ENCODE measurements around the gene TNFRSF8. TPM values are rescaled to one million over a fixed set of nuclear protein-coding genes. Genes with fewer than 3 reads are reported as not detected.
"Not testable (repeated sequence)": the region's sequence is repeated elsewhere in the genome, so short reads cannot be mapped to it uniquely, and the experiment has no call there.

Gene TNFRSF8
- total RNA-seq, 2 experiments from 2014 or later = 1.5 to 1.8 TPM

- Mint-ChIP-seq H3K4me3 (no peak overlapping the region), H3K36me3 (ENCODE audit: low read depth) (no peaks in the 10 kb centered on the region), H3K27me3 (no peaks in the 10 kb centered on the region), H3K9me3 (no peaks in the 10 kb centered on the region), H3K4me1 (ENCODE audit: low read depth) (peaks cover 7% of the 10 kb centered on the region), H3K27ac (no peak overlapping the region)
- no peak for ATAC-seq
- POLR2A ChIA-PET = interaction anchor here (1.1 to 6.6 kb wide), 4 partner anchors 16 to 130 kb away, joined by 3 to 49 read pairs (median 5); partner anchors contain the start of gene TNFRSF8
- intact Hi-C loops (cut with micrococcal nuclease) = no loop called here
- TF ChIP-seq CTCF (IDR thresholded peaks at IDR 0.05) = no peak
- CTCF ChIA-PET = interaction anchor here (0.8 to 4.6 kb wide), 3 partner anchors 8 to 87 kb away, joined by 3 to 18 read pairs (median 5); no protein-coding TSS in a partner anchor
- no peak for DNase-seq
Measured at GRCh38 chr1:12038356-12039163, 24.5 kb upstream of the TNFRSF8 start.

- Mint-ChIP-seq H3K27ac (no peak overlapping the region), H3K9me3 (no peaks in the 10 kb centered on the region), H3K27me3 (peaks cover 2% of the 10 kb centered on the region), H3K4me1 (ENCODE audit: low read depth) (peaks cover 8% of the 10 kb centered on the region), H3K4me3 (no peak overlapping the region), H3K36me3 (ENCODE audit: low read depth) (no peaks in the 10 kb centered on the region)
- TF ChIP-seq CTCF (IDR thresholded peaks at IDR 0.05) = no peak
- ChIA-PET POLR2A (interaction anchor here (0.5 to 6.6 kb wide), 3 partner anchors 24 to 130 kb away, joined by 3 to 49 read pairs (median 3); partner anchors contain the start of gene TNFRSF8), CTCF (interaction anchor here (0.8 to 4.6 kb wide), 5 partner anchors 8 to 86 kb away, joined by 3 to 18 read pairs (median 3); no protein-coding TSS in a partner anchor)
- intact Hi-C loops (cut with micrococcal nuclease) = no loop called here
- no peak for DNase-seq
- ATAC-seq = no peak
Measured at GRCh38 chr1:12039164-12039525, 24.0 kb upstream of the TNFRSF8 start.

DNA sequence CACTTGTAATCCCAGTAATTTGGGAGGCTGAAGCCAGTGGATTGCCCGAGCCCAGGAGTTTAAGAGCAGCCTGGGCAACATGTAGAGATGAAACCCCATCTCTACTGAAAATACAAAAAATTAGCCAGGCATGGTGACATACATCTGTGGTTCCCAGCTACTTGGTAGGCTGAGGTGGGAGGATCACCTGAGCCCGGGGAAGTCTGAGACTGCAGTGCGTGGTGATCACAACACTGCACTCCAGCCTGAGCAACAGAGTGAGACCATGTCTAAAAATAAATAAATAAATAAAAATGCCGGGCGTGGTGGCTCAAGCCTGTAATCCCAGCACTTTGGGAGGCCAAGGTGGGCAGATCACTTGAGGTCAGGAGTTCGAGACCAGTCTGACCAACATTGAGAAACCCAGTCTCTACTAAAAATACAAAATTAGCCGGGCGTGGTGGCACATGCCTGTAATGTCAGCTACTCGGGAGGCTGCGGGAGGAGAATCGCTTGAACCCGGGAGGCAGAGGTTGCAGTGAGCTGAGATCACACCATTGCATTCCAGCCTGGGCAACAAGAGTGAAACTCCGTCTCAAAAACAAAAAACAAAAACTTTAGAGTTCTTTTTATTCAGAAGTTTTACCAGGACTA lies 23.2 kb upstream of the TNFRSF8 start:
- ATAC-seq; H3K27ac Mint-ChIP-seq; H3K27me3 Mint-ChIP-seq; DNase-seq; intact Hi-C loops (cut with micrococcal nuclease); H3K9me3 Mint-ChIP-seq; H3K4me3 Mint-ChIP-seq; H3K36me3 Mint-ChIP-seq (ENCODE audit: low read depth): not testable (repeated sequence)
- peaks cover 12% of the 10 kb centered on the region for H3K4me1 Mint-ChIP-seq (ENCODE audit: low read depth)
- ChIA-PET POLR2A (interaction anchor here (0.5 to 6.6 kb wide), 3 partner anchors 15 to 131 kb away, joined by 3 to 49 read pairs (median 6); no protein-coding TSS in a partner anchor), CTCF (interaction anchor here (0.6 to 4.6 kb wide), 5 partner anchors 9 to 85 kb away, joined by 3 to 18 read pairs (median 3); no protein-coding TSS in a partner anchor)

GRCh38 chr1:12040457-12041051 lies 22.5 kb upstream of the TNFRSF8 start:
- no peak overlapping the region for H3K27ac Mint-ChIP-seq
- peaks cover 12% of the 10 kb centered on the region for H3K4me1 Mint-ChIP-seq (ENCODE audit: low read depth)
- DNase-seq (peak; percentile 35), ATAC-seq (peak; percentile 81)
- peaks cover 12% of the 10 kb centered on the region for H3K27me3 Mint-ChIP-seq
- CTCF ChIA-PET = interaction anchor here (0.6 to 4.6 kb wide), 4 partner anchors 27 to 84 kb away, joined by 3 to 18 read pairs (median 3); no protein-coding TSS in a partner anchor
- no peak for TF ChIP-seq CTCF (IDR thresholded peaks at IDR 0.05)
- no peaks in the 10 kb centered on the region for H3K9me3 Mint-ChIP-seq
- no peaks in the 10 kb centered on the region for H3K36me3 Mint-ChIP-seq (ENCODE audit: low read depth)
- POLR2A ChIA-PET = interaction anchor here (0.9 to 6.6 kb wide), 2 partner anchors 14 to 132 kb away, joined by 6 to 49 read pairs; no protein-coding TSS in a partner anchor
- no peak overlapping the region for H3K4me3 Mint-ChIP-seq
- intact Hi-C loops (cut with micrococcal nuclease) = no loop called here

GRCh38 chr1:12044187-12044877 lies 18.8 kb upstream of the TNFRSF8 start:
- ATAC-seq; H3K9me3 Mint-ChIP-seq; H3K27ac Mint-ChIP-seq; H3K4me3 Mint-ChIP-seq; H3K4me1 Mint-ChIP-seq (ENCODE audit: low read depth); intact Hi-C loops (cut with micrococcal nuclease); H3K36me3 Mint-ChIP-seq (ENCODE audit: low read depth): not testable (repeated sequence)
- peak; percentile 37 for DNase-seq
- peaks cover 17% of the 10 kb centered on the region for H3K27me3 Mint-ChIP-seq
- CTCF ChIA-PET = interaction anchor here (1.1 to 1.3 kb wide), 2 partner anchors 10 to 35 kb away, joined by 3 to 5 read pairs; no protein-coding TSS in a partner anchor
- POLR2A ChIA-PET = interaction anchor here (5.6 to 6.5 kb wide), 2 partner anchors 14 to 135 kb away, joined by 40 to 72 read pairs; no protein-coding TSS in a partner anchor
